SK-N-SH treated with all-trans-retinoic acid at 6 μM for 48 hours (cell line): ENCODE data around the gene ERRFI1.

Source experiments
- ATAC-seq: fragments of 200-7000 bp; cut with Tn5 transposase; 3 replicates; pipeline ENCODE4 v1.9.1; 2020; ENCODE audit warnings: mild to moderate bottlenecking, moderate library complexity
- BACH2 ChIP-seq: fragments of 250-450 bp; sonication (Bioruptor Pico); IDR thresholded peaks from 2 replicates; pipeline ENCODE4 v1.9.0; 2021; ENCODE audit warnings: mild to moderate bottlenecking, borderline replicate concordance
- CREB5 ChIP-seq: fragments of 250-450 bp; sonication (Bioruptor Pico); IDR thresholded peaks from 2 replicates; pipeline ENCODE4 v1.5.1; 2020; ENCODE audit warnings: low read depth, mild to moderate bottlenecking, moderate library complexity
- CSDC2 ChIP-seq: fragments of 250-450 bp; sonication (Bioruptor Pico); IDR thresholded peaks from 2 replicates; pipeline ENCODE4 v1.5.0; 2020; ENCODE audit warnings: mild to moderate bottlenecking, moderate library complexity
- CSRNP3 ChIP-seq: fragments of 250-450 bp; sonication (Bioruptor Pico); IDR thresholded peaks from 2 replicates; pipeline ENCODE4 v1.5.1; 2021; ENCODE audit warnings: mild to moderate bottlenecking, moderate library complexity
- GLIS3 ChIP-seq: fragments of 250-450 bp; sonication (Bioruptor Pico); IDR thresholded peaks from 2 replicates; pipeline ENCODE4 v1.5.0; 2020; ENCODE audit warnings: mild to moderate bottlenecking, moderate library complexity
- ISL1 ChIP-seq: fragments of 250-450 bp; sonication (Bioruptor Pico); IDR thresholded peaks from 2 replicates; pipeline ENCODE4 v2.1.2; 2022; ENCODE audit warnings: mild to moderate bottlenecking, moderate library complexity
- OSR1 ChIP-seq: fragments of 250-450 bp; sonication (Bioruptor Pico); IDR thresholded peaks from 2 replicates; pipeline ENCODE4 v1.8.0; 2022; ENCODE audit warnings: moderate library complexity, mild to moderate bottlenecking, inconsistent platforms
- PATZ1 ChIP-seq: fragments of 250-450 bp; sonication (Bioruptor Pico); IDR thresholded peaks from 2 replicates; pipeline ENCODE4 v1.8.0; 2020; ENCODE audit warnings: mild to moderate bottlenecking, moderate library complexity, borderline replicate concordance
- POU6F1 ChIP-seq: fragments of 250-450 bp; sonication (Bioruptor Pico); IDR thresholded peaks from 2 replicates; pipeline ENCODE4 v1.8.0; 2021; ENCODE audit warnings: low read depth, mild to moderate bottlenecking, moderate library complexity, borderline replicate concordance
- PPARA ChIP-seq: fragments of 250-450 bp; sonication (Bioruptor Pico); IDR thresholded peaks from 2 replicates; pipeline ENCODE4 v1.5.0; 2020; ENCODE audit warnings: mild to moderate bottlenecking, borderline replicate concordance
- RARB ChIP-seq: fragments of 250-450 bp; sonication (Bioruptor Pico); IDR thresholded peaks from 2 replicates; pipeline ENCODE4 v1.8.0; 2021; ENCODE audit warnings: mild to moderate bottlenecking, moderate library complexity
- SNAI2 ChIP-seq: fragments of 250-450 bp; sonication (Bioruptor Pico); IDR thresholded peaks from 2 replicates; pipeline ENCODE4 v1.5.0; 2020; ENCODE audit warnings: mild to moderate bottlenecking, moderate library complexity
- TCF4 ChIP-seq: fragments of 250-450 bp; sonication (Bioruptor Pico); IDR thresholded peaks from 2 replicates; pipeline ENCODE4 v1.8.0; 2021; ENCODE audit warnings: mild to moderate bottlenecking, moderate library complexity, borderline replicate concordance
- TOX ChIP-seq: fragments of 250-450 bp; sonication (Bioruptor Pico); IDR thresholded peaks from 2 replicates; pipeline ENCODE4 v1.8.0; 2021; ENCODE audit warnings: mild to moderate bottlenecking, moderate library complexity, borderline replicate concordance
- TSHZ2 ChIP-seq: fragments of 250-450 bp; sonication (Bioruptor Pico); IDR thresholded peaks from 2 replicates; pipeline ENCODE4 v1.5.0; 2020; ENCODE audit warnings: mild to moderate bottlenecking, moderate library complexity
- ZC3H10 ChIP-seq: fragments of 250-450 bp; sonication (Bioruptor Pico); IDR thresholded peaks from 2 replicates; pipeline ENCODE4 v1.5.1; 2021; ENCODE audit warnings: mild to moderate bottlenecking, moderate library complexity
- ZFP3 ChIP-seq: fragments of 250-450 bp; sonication (Bioruptor Pico); IDR thresholded peaks from 2 replicates; pipeline ENCODE4 v1.5.0; 2020; ENCODE audit warnings: mild to moderate bottlenecking, moderate library complexity
- ZFP30 ChIP-seq: fragments of 450-650 bp; formaldehyde crosslinking; IDR thresholded peaks from 2 replicates; pipeline ENCODE4 v1.5.0; 2022; ENCODE audit warnings: mild to moderate bottlenecking, moderate library complexity
- ZNF565 ChIP-seq: fragments of 450-650 bp; formaldehyde crosslinking; conservative IDR thresholded peaks from 2 replicates; pipeline ENCODE4 v1.5.0; 2020; ENCODE audit warnings: low read depth, mild to moderate bottlenecking, moderate library complexity
- ZNF70 ChIP-seq: fragments of 450-650 bp; formaldehyde crosslinking; IDR thresholded peaks from 2 replicates; pipeline ENCODE4 v1.5.0; 2020; ENCODE audit warnings: mild to moderate bottlenecking, moderate library complexity
- ZNF8 ChIP-seq: fragments of 450-650 bp; formaldehyde crosslinking; IDR thresholded peaks from 2 replicates; pipeline ENCODE4 v1.5.0; 2020; ENCODE audit warnings: mild to moderate bottlenecking, moderate library complexity

Gene ERRFI1

GRCh38 chr1:8016210-8016894 lies 9.8 kb downstream of the ERRFI1 start:
- peak; percentile 15; the same call in 2 of the 3 replicates for ATAC-seq
- no peak for TF ChIP-seq ISL1
- no peak for TF ChIP-seq OSR1 (CRISPR knock-in tag)
- TF ChIP-seq GLIS3 (CRISPR knock-in tag): no peak
- no peak for TF ChIP-seq ZFP3
- TF ChIP-seq RARB (CRISPR knock-in tag): no peak
- TF ChIP-seq CREB5: no peak
- no peak for TF ChIP-seq SNAI2 (CRISPR knock-in tag)
- TF ChIP-seq ZC3H10 (CRISPR knock-in tag): no peak
- no peak for TF ChIP-seq PATZ1 (CRISPR knock-in tag)
- TF ChIP-seq ZNF8: no peak
- TF ChIP-seq ZFP30 (CRISPR knock-in tag): no peak
- no peak for TF ChIP-seq POU6F1 (CRISPR knock-in tag)
- no peak for TF ChIP-seq ZNF565 (CRISPR knock-in tag)
- no peak for TF ChIP-seq PPARA (CRISPR knock-in tag)
- no peak for TF ChIP-seq TCF4
- TF ChIP-seq BACH2 (CRISPR knock-in tag): no peak

GRCh38 chr1:8015809-8016165 lies 10.3 kb downstream of the ERRFI1 start:
- ATAC-seq: peak; percentile 25
- TF ChIP-seq ZNF70 (no peak), PPARA (CRISPR knock-in tag) (no peak), ZNF565 (CRISPR knock-in tag) (no peak), ISL1 (no peak), TSHZ2 (no peak), POU6F1 (CRISPR knock-in tag) (no peak), ZC3H10 (CRISPR knock-in tag) (no peak), CSDC2 (no peak), GLIS3 (CRISPR knock-in tag) (no peak), CREB5 (no peak), RARB (CRISPR knock-in tag) (no peak), SNAI2 (CRISPR knock-in tag) (no peak), BACH2 (CRISPR knock-in tag) (no peak), TCF4 (no peak), ZFP30 (CRISPR knock-in tag) (no peak), CSRNP3 (CRISPR knock-in tag) (no peak), TOX (CRISPR knock-in tag) (no peak), ZFP3 (no peak)
